HG03457 (cell line): ENCODE data around the gene STRA6.

Experiments used
- ATAC-seq: cut with Tn5 transposase; IDR thresholded peaks from one replicate; pipeline ENCODE4 v1.9.1; 2021; ENCODE audit warnings: moderate number of reproducible peaks; ENCODE audit not compliant: unreplicated experiment

STRA6 gene

GRCh38 chr15:74202452-74203401 is at the start of gene STRA6:
Gene STRA6, minus strand, starts transcription at chr15:74202787. Its CDS starts 520 bp downstream, at chr15:74202267.
- no peak for ATAC-seq

- ATAC-seq: no peak
Measured at GRCh38 chr15:74252291-74252690, 49.7 kb upstream of the STRA6 start.

GRCh38 chr15:74251131-74251811 is 48.7 kb upstream of the STRA6 start:
- ATAC-seq: no peak

GRCh38 chr15:74250266-74250665 is 47.7 kb upstream of the STRA6 start:
- no peak for ATAC-seq

- no peak for ATAC-seq
Measured at GRCh38 chr15:74245342-74245931, 42.9 kb upstream of the STRA6 start.

GRCh38 chr15:74244822-74245341 is 42.3 kb upstream of the STRA6 start:
- no peak for ATAC-seq

GRCh38 chr15:74243431-74243830 is 40.8 kb upstream of the STRA6 start:
- ATAC-seq: no peak

GRCh38 chr15:74242441-74243185 is 40.0 kb upstream of the STRA6 start:
- ATAC-seq: no peak

- ATAC-seq: no peak
Measured at GRCh38 chr15:74240897-74241614, 38.5 kb upstream of the STRA6 start.

- no peak for ATAC-seq
Measured at GRCh38 chr15:74240002-74240568, 37.5 kb upstream of the STRA6 start.

GRCh38 chr15:74239051-74239705 is 36.6 kb upstream of the STRA6 start:
- no peak for ATAC-seq

- ATAC-seq: no peak
Measured at GRCh38 chr15:74235962-74236361, 33.4 kb upstream of the STRA6 start, which contains the start of gene CCDC33. Gene CCDC33, plus strand, starts transcription at chr15:74236326. Its CDS starts 394 bp downstream, at chr15:74236720.

GRCh38 chr15:74234598-74234875 is 31.9 kb upstream of the STRA6 start:
- no peak for ATAC-seq

GRCh38 chr15:74233851-74234597 is 31.4 kb upstream of the STRA6 start:
- ATAC-seq: no peak

GRCh38 chr15:74233373-74233772 is 30.8 kb upstream of the STRA6 start:
- no peak for ATAC-seq

- no peak for ATAC-seq
Measured at GRCh38 chr15:74231475-74231874, 28.9 kb upstream of the STRA6 start.

- ATAC-seq: no peak
Measured at GRCh38 chr15:74229686-74230085, 27.1 kb upstream of the STRA6 start.

- no peak for ATAC-seq
Measured at GRCh38 chr15:74228723-74229081, 26.1 kb upstream of the STRA6 start.
